ENCODE results near the gene RNF213.

The RNF213 gene

GRCh38 chr17:80303824-80304223 is 43.2 kb downstream of the RNF213 start:
- Histone ChIP-seq H3K9me3 (ENCODE audit: control insufficient read depth, insufficient read depth, low read depth, low read length) (no peaks in the 10 kb centered on the region; the same call in 1 of the 2 replicates), H3K36me3 (ENCODE audit: control insufficient read depth in 2 of 2, insufficient read depth in 1 of 2, low read length in 2 of 2) (peaks cover 40 to 85% of the 10 kb centered on the region in 2 experiments), H3K4me3 (ENCODE audit: low read depth, low read length) (no peak overlapping the region), H3K4me1 (ENCODE audit: control insufficient read depth, insufficient read depth, low read length) (peaks cover under 1% of the 10 kb centered on the region; the same call in 1 of the 2 replicates), H3K27ac (ENCODE audit: extremely low read depth, low read depth, low read length) (no peak overlapping the region)
- ChIA-PET CTCF (no interaction called here), POLR2A (no interaction called here)
- TF ChIP-seq BCL11A (tag by site-specific recombination; IDR thresholded peaks at IDR 0.05; ENCODE audit: low read depth) (no peak), SETDB1 (IDR thresholded peaks at IDR 0.05; ENCODE audit: insufficient read length, low read length) (peak; percentile 73), ZNF664 (tag by site-specific recombination; IDR thresholded peaks at IDR 0.05) (0 out of 2 replicates have a peak, but pooled peaks have one; percentile 8), ZNF677 (tag by site-specific recombination; IDR thresholded peaks at IDR 0.05) (no peak), GLIS1 (tag by site-specific recombination; IDR thresholded peaks at IDR 0.05) (no peak), ZBTB26 (tag by site-specific recombination; optimal IDR thresholded peaks at IDR 0.05) (no peak), ZNF585B (tag by site-specific recombination; IDR thresholded peaks at IDR 0.05) (no peak), SP7 (tag by site-specific recombination; IDR thresholded peaks at IDR 0.05) (no peak)

GRCh38 chr17:80307994-80308691 is 47.5 kb downstream of the RNF213 start:
- Histone ChIP-seq H3K27ac (ENCODE audit: extremely low read depth, low read depth, low read length) (no peak overlapping the region), H3K36me3 (ENCODE audit: control insufficient read depth in 2 of 2, insufficient read depth in 1 of 2, low read length in 2 of 2) (peaks cover 30 to 89% of the 10 kb centered on the region in 2 experiments; a peak in 2 of 3 replicates), H3K9me3 (ENCODE audit: control insufficient read depth, insufficient read depth, low read depth, low read length) (no peaks in the 10 kb centered on the region; the same call in 1 of the 2 replicates), H3K4me3 (ENCODE audit: low read depth, low read length) (no peak overlapping the region), H3K4me1 (ENCODE audit: control insufficient read depth, insufficient read depth, low read length) (peaks cover 2% of the 10 kb centered on the region; the same call in 1 of the 2 replicates)
- ChIA-PET POLR2A (interaction anchor here (0.6 kb wide), 1 partner anchor 32 kb away, joined by 5 read pairs; no protein-coding TSS in a partner anchor), CTCF (interaction anchor here (0.6 to 0.7 kb wide), 4 partner anchors 14 to 300 kb away, joined by 3 to 8 read pairs (median 5); no protein-coding TSS in a partner anchor)
- no peak for TF ChIP-seq ZNF623 (tag by site-specific recombination; IDR thresholded peaks at IDR 0.05)
- TF ChIP-seq ZNF513 (tag by site-specific recombination; IDR thresholded peaks at IDR 0.05), result no peak
- TF ChIP-seq ZNF239 (tag by site-specific recombination; IDR thresholded peaks at IDR 0.05), result no peak
- no peak for TF ChIP-seq ZNF626 (tag by site-specific recombination; IDR thresholded peaks at IDR 0.05)
- TF ChIP-seq ZNF571 (tag by site-specific recombination; IDR thresholded peaks at IDR 0.05), result no peak
- TF ChIP-seq ZNF785 (tag by site-specific recombination; IDR thresholded peaks at IDR 0.05), result no peak
- no peak for TF ChIP-seq PATZ1 (tag by site-specific recombination; IDR thresholded peaks at IDR 0.05)
- no peak for TF ChIP-seq ZFP69B (tag by site-specific recombination; IDR thresholded peaks at IDR 0.05)
- TF ChIP-seq ZNF214 (tag by site-specific recombination; IDR thresholded peaks at IDR 0.05; ENCODE audit: borderline replicate concordance), result no peak
- TF ChIP-seq GLIS2 (tag by site-specific recombination; IDR thresholded peaks at IDR 0.05), result no peak
- no peak for TF ChIP-seq ZNF274 (IDR thresholded peaks at IDR 0.05; ENCODE audit: low read length)
- TF ChIP-seq ZNF274 (tag by site-specific recombination; IDR thresholded peaks at IDR 0.05; ENCODE audit: borderline replicate concordance), result no peak
- no peak for TF ChIP-seq ZBTB48 (tag by site-specific recombination; IDR thresholded peaks at IDR 0.05)
- TF ChIP-seq HIC1 (tag by site-specific recombination; IDR thresholded peaks at IDR 0.05), result no peak
- no peak for TF ChIP-seq PRDM4 (tag by site-specific recombination; IDR thresholded peaks at IDR 0.05)
- TF ChIP-seq ZFHX2 (tag by site-specific recombination; conservative IDR thresholded peaks at IDR 0.05), result no peak
- no peak for TF ChIP-seq ZBTB21 (tag by site-specific recombination; IDR thresholded peaks at IDR 0.05)
- no peak for TF ChIP-seq ZNF621 (tag by site-specific recombination; IDR thresholded peaks at IDR 0.05)

All from HEK293 (cell line).